ENCODE data around the gene HGFAC. TPM values are rescaled to one million over a fixed set of nuclear protein-coding genes. Genes with fewer than 3 reads are reported as not detected.

Gene HGFAC
- total RNA-seq, 4 donors from 2014 or later, result 0.54 TPM; not detected in 3

DNA sequence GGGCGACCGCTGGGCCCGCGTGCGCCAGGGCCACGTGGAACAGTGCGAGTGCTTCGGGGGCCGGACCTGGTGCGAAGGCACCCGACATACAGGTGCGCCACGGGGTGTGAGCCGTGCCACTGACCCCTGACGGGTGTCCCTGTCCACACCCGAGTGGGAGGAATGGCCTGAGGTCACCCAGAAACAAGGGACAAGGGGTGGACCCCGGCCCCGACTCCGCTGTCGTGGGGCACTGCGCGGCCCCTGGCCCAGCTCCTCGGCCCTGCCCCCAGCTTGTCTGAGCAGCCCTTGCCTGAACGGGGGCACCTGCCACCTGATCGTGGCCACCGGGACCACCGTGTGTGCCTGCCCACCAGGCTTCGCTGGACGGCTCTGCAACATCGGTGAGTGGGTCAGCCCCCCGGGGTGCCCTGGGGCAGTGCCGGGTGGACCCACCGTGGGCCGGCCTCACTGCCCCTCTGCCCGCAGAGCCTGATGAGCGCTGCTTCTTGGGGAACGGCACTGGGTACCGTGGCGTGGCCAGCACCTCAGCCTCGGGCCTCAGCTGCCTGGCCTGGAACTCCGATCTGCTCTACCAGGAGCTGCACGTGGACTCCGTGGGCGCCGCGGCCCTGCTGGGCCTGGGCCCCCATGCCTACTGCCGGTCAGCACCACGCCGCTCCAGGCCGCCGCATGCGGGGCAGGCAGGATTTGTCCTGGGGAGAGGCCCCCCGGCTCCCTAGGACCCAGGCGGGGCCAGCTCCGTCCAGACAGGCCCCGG lies 2.8 kb downstream of the HGFAC start:
- intact Hi-C loops (cut with DNase I), result no loop called here
- no peak overlapping the region for H3K27ac ChIP-seq

DNA sequence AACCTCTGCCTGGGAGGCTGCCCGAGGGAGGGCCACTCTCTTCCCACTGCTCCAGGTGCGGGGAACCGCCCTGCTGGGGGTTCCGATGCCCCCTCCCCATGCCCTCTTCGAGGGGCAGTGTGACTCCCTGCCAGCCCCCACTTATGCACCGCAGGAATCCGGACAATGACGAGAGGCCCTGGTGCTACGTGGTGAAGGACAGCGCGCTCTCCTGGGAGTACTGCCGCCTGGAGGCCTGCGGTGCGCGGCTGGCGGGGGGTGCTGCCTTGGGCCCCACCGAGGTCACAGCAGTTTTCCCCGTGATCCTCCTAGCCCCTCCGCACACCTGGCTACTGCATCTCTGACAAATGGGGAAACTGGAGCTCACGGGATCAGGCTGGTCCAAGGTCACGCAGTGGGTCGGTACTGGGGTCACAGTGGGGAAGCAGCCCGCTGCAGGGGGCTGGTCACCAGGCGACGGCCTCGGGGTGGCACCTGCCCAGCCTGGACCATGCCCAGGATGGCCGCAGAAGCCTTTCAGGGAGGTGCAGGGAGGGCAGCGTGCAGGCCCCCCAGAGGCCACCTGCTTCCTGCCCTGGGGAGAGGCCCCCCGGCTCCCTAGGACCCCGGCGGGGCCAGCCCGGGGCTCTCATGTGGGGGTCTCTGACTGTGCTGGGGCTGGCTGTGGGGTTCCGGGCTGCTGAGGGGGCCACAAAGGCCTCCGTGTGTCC lies 3.5 kb downstream of the HGFAC start:
- intact Hi-C loops (cut with DNase I), result no loop called here
- DNase-seq, result no peak
- 73 to 76% methylated on average over 15 to 21 of the region's 34 CpGs for WGBS, 2 donors
- TF ChIP-seq POLR2A (IDR thresholded peaks at IDR 0.05), result no peak
- TF ChIP-seq, protein P1, sequence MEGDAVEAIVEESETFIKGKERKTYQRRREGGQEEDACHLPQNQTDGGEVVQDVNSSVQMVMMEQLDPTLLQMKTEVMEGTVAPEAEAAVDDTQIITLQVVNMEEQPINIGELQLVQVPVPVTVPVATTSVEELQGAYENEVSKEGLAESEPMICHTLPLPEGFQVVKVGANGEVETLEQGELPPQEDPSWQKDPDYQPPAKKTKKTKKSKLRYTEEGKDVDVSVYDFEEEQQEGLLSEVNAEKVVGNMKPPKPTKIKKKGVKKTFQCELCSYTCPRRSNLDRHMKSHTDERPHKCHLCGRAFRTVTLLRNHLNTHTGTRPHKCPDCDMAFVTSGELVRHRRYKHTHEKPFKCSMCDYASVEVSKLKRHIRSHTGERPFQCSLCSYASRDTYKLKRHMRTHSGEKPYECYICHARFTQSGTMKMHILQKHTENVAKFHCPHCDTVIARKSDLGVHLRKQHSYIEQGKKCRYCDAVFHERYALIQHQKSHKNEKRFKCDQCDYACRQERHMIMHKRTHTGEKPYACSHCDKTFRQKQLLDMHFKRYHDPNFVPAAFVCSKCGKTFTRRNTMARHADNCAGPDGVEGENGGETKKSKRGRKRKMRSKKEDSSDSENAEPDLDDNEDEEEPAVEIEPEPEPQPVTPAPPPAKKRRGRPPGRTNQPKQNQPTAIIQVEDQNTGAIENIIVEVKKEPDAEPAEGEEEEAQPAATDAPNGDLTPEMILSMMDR (IDR thresholded peaks at IDR 0.05), result no peak
- H3K4me1 ChIP-seq, result no peaks in the 10 kb centered on the region
- no peak overlapping the region for H3K27ac ChIP-seq
- no peaks in the 10 kb centered on the region for H3K9me3 ChIP-seq
- no peaks in the 10 kb centered on the region for H3K36me3 ChIP-seq
- H3K4me3 ChIP-seq (replicated peaks in 1 of 3), result no peak overlapping the region
- H3K27me3 ChIP-seq, result no peaks in the 10 kb centered on the region

More for the DNA sequence above, 2.8 kb downstream of the HGFAC start:
- 94 to 95% methylated on average over 14 to 22 of the region's 56 CpGs for WGBS, 2 donors
- no peaks in the 10 kb centered on the region for H3K36me3 ChIP-seq
- H3K27me3 ChIP-seq, result no peaks in the 10 kb centered on the region
- no peaks in the 10 kb centered on the region for H3K4me1 ChIP-seq
- H3K4me3 ChIP-seq (replicated peaks in 1 of 3), result no peak overlapping the region
- DNase-seq, result no peak
- no peaks in the 10 kb centered on the region for H3K9me3 ChIP-seq
- TF ChIP-seq, protein P1 (IDR thresholded peaks at IDR 0.05), result no peak

DNA sequence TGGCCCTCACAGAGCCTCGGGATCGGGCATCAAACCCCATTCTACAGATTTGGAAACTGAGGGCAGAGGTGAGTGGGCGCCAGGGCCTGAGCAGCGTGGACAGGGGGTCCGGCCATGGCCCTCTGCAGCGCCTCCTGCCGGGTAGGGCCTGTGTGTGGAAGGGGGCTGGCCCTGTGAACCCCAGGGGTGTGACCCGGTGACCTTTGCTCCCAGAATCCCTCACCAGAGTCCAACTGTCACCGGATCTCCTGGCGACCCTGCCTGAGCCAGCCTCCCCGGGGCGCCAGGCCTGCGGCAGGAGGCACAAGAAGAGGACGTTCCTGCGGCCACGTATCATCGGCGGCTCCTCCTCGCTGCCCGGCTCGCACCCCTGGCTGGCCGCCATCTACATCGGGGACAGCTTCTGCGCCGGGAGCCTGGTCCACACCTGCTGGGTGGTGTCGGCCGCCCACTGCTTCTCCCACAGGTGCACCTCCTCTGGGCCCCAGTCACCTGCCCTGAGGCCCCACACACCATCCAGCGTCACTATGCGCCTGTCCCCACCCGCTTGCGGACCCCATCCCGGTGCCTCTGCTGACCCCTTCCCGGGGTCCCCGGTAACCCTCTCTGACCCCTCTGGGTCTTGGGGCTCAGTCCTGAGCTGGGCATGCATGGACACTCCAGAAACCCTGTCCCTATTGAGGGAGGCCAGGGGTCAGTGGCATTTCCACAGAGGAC lies 4.2 kb downstream of the HGFAC start:
- TF ChIP-seq POLR2A (IDR thresholded peaks at IDR 0.05), result no peak
- TF ChIP-seq, protein P1 (IDR thresholded peaks at IDR 0.05), result no peak
- no peaks in the 10 kb centered on the region for H3K4me1 ChIP-seq
- intact Hi-C loops (cut with DNase I), result no loop called here
- H3K27ac ChIP-seq, result no peak overlapping the region
- 95% methylated on average over 19 to 32 of the region's 34 CpGs for WGBS, 2 donors
- H3K4me3 ChIP-seq (replicated peaks in 1 of 3), result no peak overlapping the region
- H3K27me3 ChIP-seq, result no peaks in the 10 kb centered on the region
- H3K9me3 ChIP-seq, result no peaks in the 10 kb centered on the region
- no peak for DNase-seq
- no peaks in the 10 kb centered on the region for H3K36me3 ChIP-seq

DNA sequence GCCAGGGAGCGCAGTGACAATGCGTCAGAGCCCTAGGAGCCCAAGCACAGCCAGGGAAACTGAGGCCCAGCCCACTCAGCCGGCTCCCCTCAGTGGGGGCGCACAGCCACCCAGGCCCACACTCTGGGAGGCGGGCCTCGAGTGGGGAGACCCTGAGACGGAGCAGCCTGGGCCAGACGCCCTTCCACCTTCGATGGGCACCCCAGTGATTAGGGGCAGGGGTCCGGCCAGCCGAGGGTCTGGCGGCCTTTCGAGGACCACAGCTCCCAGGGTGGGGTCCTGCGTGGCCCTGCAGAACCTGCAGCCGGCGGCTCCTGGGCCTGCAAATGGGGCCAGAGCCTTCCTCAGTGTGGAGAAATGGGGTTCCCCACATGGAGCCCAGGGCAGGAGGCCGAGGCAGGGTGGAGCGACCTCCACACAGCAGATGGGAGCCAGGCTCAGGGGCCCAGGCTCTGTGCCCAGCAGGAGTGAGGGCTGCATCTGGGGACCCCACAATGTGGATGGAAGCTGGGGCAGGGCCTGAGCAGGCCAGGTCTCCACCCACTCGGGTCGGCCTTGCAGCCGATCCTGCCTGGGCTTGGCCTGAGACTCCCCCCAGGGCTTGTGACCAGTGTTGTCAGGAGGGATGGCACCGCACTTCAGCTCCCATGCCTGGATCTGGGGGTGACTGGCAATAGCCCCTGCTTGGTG lies 5.0 kb downstream of the HGFAC start:
- H3K4me3 ChIP-seq (replicated peaks in 1 of 3), result no peak overlapping the region
- intact Hi-C loops (cut with DNase I), result no loop called here
- no peak for TF ChIP-seq POLR2A (IDR thresholded peaks at IDR 0.05)
- TF ChIP-seq, protein P1 (IDR thresholded peaks at IDR 0.05), result no peak
- no peaks in the 10 kb centered on the region for H3K9me3 ChIP-seq
- H3K36me3 ChIP-seq, result no peaks in the 10 kb centered on the region
- peaks cover 0 to 2% of the 10 kb centered on the region in 2 donors for H3K4me1 ChIP-seq
- H3K27me3 ChIP-seq, result no peaks in the 10 kb centered on the region
- H3K27ac ChIP-seq, result no peak overlapping the region
- no peak for DNase-seq
- WGBS, 2 donors, result 96 to 100% methylated on average over 4 to 7 of the region's 22 CpGs

All from thyroid gland (tissue), 4 donors.